Epithelial cell of esophagus (primary cell): ENCODE measurements around the gene NHSL2.
"Not testable (repeated sequence)": the region's sequence is repeated elsewhere in the genome, so short reads cannot be mapped to it uniquely, and the experiment has no call there.

Experiments used
- DNase-seq: peaks from one replicate; pipeline ENCODE4 v3.0.0; 2010; ENCODE audit warnings: low read depth
- H3K4me3 ChIP-seq: 2 replicates; pipeline ENCODE4 v1.5.1; 2011; ENCODE audit warnings: mild to moderate bottlenecking, low read length, control low read depth
- CTCF ChIP-seq: IDR thresholded peaks from 2 replicates; pipeline ENCODE4 v1.5.1; 2011; ENCODE audit warnings: low read depth, mild to moderate bottlenecking, low read length, control low read depth, inconsistent platforms; ENCODE audit not compliant: insufficient read depth; ENCODE audit errors: missing control alignments

NHSL2 gene

GRCh38 chrX:71954458-71954857 lies 43.8 kb downstream of the NHSL2 start:
- TF ChIP-seq CTCF: no peak

GRCh38 chrX:71955530-71956120 lies 45.0 kb downstream of the NHSL2 start:
- no peak for TF ChIP-seq CTCF
- no peak overlapping the region for H3K4me3 ChIP-seq
- DNase-seq: no peak

More at GRCh38 chrX:71954458-71954857, 43.8 kb downstream of the NHSL2 start:
- H3K4me3 ChIP-seq: no peak overlapping the region
- no peak for DNase-seq

- no peak for TF ChIP-seq CTCF
- no peak for DNase-seq
- H3K4me3 ChIP-seq: no peak overlapping the region
Observed at GRCh38 chrX:71958281-71958675, 47.6 kb downstream of the NHSL2 start.

- not testable (repeated sequence) for DNase-seq, H3K4me3 ChIP-seq
Observed at GRCh38 chrX:71964184-71964583, 53.5 kb downstream of the NHSL2 start.

GRCh38 chrX:71974916-71975315 lies 64.3 kb downstream of the NHSL2 start:
- no peak for DNase-seq
- TF ChIP-seq CTCF: no peak
- H3K4me3 ChIP-seq: no peak overlapping the region

GRCh38 chrX:71976753-71977152 lies 66.1 kb downstream of the NHSL2 start:
- no peak for TF ChIP-seq CTCF
- DNase-seq: no peak
- H3K4me3 ChIP-seq: no peak overlapping the region

- DNase-seq: no peak
- TF ChIP-seq CTCF: no peak
- no peak overlapping the region for H3K4me3 ChIP-seq
Observed at GRCh38 chrX:71978164-71978563, 67.5 kb downstream of the NHSL2 start.
